Natural killer cell (primary cell): ENCODE data around the gene KLHDC7A. TPM values are rescaled to one million over a fixed set of nuclear protein-coding genes. Genes with fewer than 3 reads are reported as not detected.
A peak's percentile ranks its signal among the peaks of the same experiment; 100 is the strongest.

Experiments used
- ATAC-seq, 3 donors: fragments of 150-1000 bp in 2 of 3; fragments of 200-7000 bp in 1 of 3; cut with Tn5 transposase; 1 replicate in 1 of 3; 2 replicates in 2 of 3; pipeline ENCODE4 v1.10.0; 2021; ENCODE audit warnings: mild to moderate bottlenecking in 2 of 3, moderate library complexity in 2 of 3
- DNase-seq, 2 donors: peaks; one replicate each; pipeline versions ENCODE4 v3.0.0 to v3.0.0-alpha.2; 2013 to 2021; ENCODE audit warnings: mixed read lengths in 1 of 2
- H3K27ac ChIP-seq: one replicate; pipeline ENCODE4 v1.5.1; 2013; ENCODE audit warnings: mild to moderate bottlenecking, low read length
- H3K27me3 ChIP-seq: one replicate; pipeline ENCODE4 v1.6.1; 2013; ENCODE audit warnings: low read length; ENCODE audit not compliant: control insufficient read depth, insufficient read depth
- H3K36me3 ChIP-seq: one replicate; pipeline ENCODE4 v1.6.1; 2013; ENCODE audit warnings: low read length; ENCODE audit not compliant: control insufficient read depth, insufficient read depth
- H3K4me1 ChIP-seq: one replicate; pipeline ENCODE4 v1.6.1; 2013; ENCODE audit warnings: low read length; ENCODE audit not compliant: control insufficient read depth, insufficient read depth
- H3K4me3 ChIP-seq: one replicate; pipeline ENCODE4 v1.5.1; 2013; ENCODE audit warnings: low read length
- H3K9me3 ChIP-seq: one replicate; pipeline ENCODE4 v1.6.1; 2013; ENCODE audit warnings: low read length; ENCODE audit not compliant: control insufficient read depth, insufficient read depth
- H3K27ac Mint-ChIP-seq, 2 donors: one replicate each; pipeline ENCODE4 v1.8.0; 2022; ENCODE audit warnings: mild to moderate bottlenecking in 2 of 2, mixed read lengths in 2 of 2, moderate library complexity in 1 of 2
- H3K27me3 Mint-ChIP-seq, 2 donors: one replicate each; pipeline ENCODE4 v1.8.0; 2022; ENCODE audit warnings: low read depth in 2 of 2, mixed read lengths in 2 of 2
- H3K36me3 Mint-ChIP-seq: one replicate; pipeline ENCODE4 v1.8.0; 2022; ENCODE audit warnings: mixed read lengths
- H3K4me1 Mint-ChIP-seq, 2 donors: one replicate each; pipeline ENCODE4 v1.8.0; 2022; ENCODE audit warnings: mixed read lengths in 2 of 2
- H3K4me3 Mint-ChIP-seq: one replicate; pipeline ENCODE4 v1.8.0; 2022; ENCODE audit warnings: mild to moderate bottlenecking, moderate library complexity, mixed read lengths
- H3K9me3 Mint-ChIP-seq, 2 donors: one replicate each; pipeline ENCODE4 v1.8.0; 2022; ENCODE audit warnings: mixed read lengths in 2 of 2
- WGBS: methylation state at CpG from one replicate; pipeline ENCODE4 v1.1.7; 2013; ENCODE audit warnings: missing lambda C conversion rate; ENCODE audit not compliant: insufficient coverage; 5-methylcytosine and 5-hydroxymethylcytosine counted together
- intact Hi-C: fragments of 100-400 bp; cut with micrococcal nuclease; formaldehyde crosslinking; loops from one replicate; pipeline ENCODE4 v1.14.2; 2022
- total RNA-seq, 4 donors: library from RNA; stranded (reverse); fragments of 120-200 nt in 1 of 4; gene quantifications; one replicate each; pipeline versions ENCODE4 v1.2.3 to v1.2.4, GENCODE V29; 2013 to 2022
- TF ChIP-seq, protein P1 (sequence below): fragments of 200-600 bp; IDR thresholded peaks from one replicate; pipeline ENCODE4 v1.8.0; 2022; ENCODE audit warnings: antibody characterized with exemption

Gene KLHDC7A
- total RNA-seq, 3 donors from 2014 or later (not counting 1 experiment from before 2014, with no cell fraction given) = 0.43 TPM; not detected in 2

- Histone ChIP-seq H3K36me3 (no peaks in the 10 kb centered on the region), H3K27me3 (no peaks in the 10 kb centered on the region), H3K4me1 (no peaks in the 10 kb centered on the region), H3K4me3 (no peak overlapping the region), H3K9me3 (no peaks in the 10 kb centered on the region), H3K27ac (no peak overlapping the region)
- H3K4me1 Mint-ChIP-seq = no peaks in the 10 kb centered on the region
- peaks cover 13 to 23% of the 10 kb centered on the region in 2 donors for H3K27me3 Mint-ChIP-seq
- peak in 1 of 2 donors; percentile 7 for DNase-seq
- no peaks in the 10 kb centered on the region for H3K9me3 Mint-ChIP-seq
- no peak overlapping the region for H3K4me3 Mint-ChIP-seq
- intact Hi-C loops = no loop called here
- no peak overlapping the region for H3K27ac Mint-ChIP-seq
- no peak for ATAC-seq
- TF ChIP-seq, protein P1, sequence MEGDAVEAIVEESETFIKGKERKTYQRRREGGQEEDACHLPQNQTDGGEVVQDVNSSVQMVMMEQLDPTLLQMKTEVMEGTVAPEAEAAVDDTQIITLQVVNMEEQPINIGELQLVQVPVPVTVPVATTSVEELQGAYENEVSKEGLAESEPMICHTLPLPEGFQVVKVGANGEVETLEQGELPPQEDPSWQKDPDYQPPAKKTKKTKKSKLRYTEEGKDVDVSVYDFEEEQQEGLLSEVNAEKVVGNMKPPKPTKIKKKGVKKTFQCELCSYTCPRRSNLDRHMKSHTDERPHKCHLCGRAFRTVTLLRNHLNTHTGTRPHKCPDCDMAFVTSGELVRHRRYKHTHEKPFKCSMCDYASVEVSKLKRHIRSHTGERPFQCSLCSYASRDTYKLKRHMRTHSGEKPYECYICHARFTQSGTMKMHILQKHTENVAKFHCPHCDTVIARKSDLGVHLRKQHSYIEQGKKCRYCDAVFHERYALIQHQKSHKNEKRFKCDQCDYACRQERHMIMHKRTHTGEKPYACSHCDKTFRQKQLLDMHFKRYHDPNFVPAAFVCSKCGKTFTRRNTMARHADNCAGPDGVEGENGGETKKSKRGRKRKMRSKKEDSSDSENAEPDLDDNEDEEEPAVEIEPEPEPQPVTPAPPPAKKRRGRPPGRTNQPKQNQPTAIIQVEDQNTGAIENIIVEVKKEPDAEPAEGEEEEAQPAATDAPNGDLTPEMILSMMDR = no peak
- no peaks in the 10 kb centered on the region for H3K36me3 Mint-ChIP-seq
- 80% methylated on average over 8 of the region's 8 CpGs for WGBS
Observed at GRCh38 chr1:18532390-18533170, 51.9 kb downstream of the KLHDC7A start.

DNA sequence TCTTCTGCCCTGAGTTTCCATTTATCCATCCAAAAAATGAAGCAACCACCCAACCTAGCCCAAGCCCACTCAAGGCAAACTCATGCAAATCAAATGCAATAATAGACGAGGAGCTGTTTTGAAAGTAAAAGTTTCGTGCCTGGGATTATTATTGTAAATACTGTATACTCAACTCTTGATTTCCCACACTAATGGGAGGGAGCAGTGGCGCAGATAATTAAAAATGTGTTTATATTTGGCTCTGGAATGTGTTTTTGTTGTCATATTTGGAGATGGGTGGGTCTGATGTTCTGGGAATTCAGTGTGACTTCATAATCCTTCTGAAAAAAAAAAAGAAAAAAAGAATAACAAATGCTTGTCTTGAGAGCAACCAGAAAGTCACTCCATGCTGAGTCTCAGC, 52.5 kb downstream of the KLHDC7A start:
- no peak for ATAC-seq

DNA sequence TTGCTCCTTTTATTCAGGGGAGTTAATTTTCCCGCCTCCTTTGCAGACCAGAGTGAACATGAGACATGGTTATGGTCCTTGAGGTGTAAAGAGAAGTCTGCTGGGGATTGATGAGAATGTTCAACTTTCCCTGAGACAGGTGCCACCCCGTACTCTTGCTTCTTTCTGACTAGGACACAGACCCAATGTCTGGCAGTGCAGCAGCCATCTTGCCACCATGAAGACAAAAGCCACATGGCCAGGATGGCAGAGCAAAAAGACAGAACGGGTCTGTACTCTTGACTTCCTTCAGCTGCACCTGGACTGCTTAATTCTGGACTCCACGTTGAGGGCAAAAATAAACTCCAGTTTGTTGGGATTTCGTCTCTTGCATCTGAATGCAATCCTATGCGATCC, 54.1 kb downstream of the KLHDC7A start:
- no peak overlapping the region for H3K4me3 Mint-ChIP-seq
- intact Hi-C loops = no loop called here
- 81% methylated on average over 6 of the region's 6 CpGs for WGBS
- TF ChIP-seq, protein P1 = no peak
- H3K9me3 Mint-ChIP-seq = no peaks in the 10 kb centered on the region
- no peak overlapping the region for H3K27ac ChIP-seq
- H3K27me3 Mint-ChIP-seq = peaks cover 17 to 28% of the 10 kb centered on the region in 2 donors
- no peaks in the 10 kb centered on the region for H3K36me3 Mint-ChIP-seq
- no peaks in the 10 kb centered on the region for H3K27me3 ChIP-seq
- ATAC-seq (no peak), DNase-seq (peak in 1 of 2 donors; percentile 4)
- H3K27ac Mint-ChIP-seq = no peak overlapping the region
- no peaks in the 10 kb centered on the region for H3K36me3 ChIP-seq
- H3K9me3 ChIP-seq = no peaks in the 10 kb centered on the region
- H3K4me1 Mint-ChIP-seq = no peaks in the 10 kb centered on the region
- H3K4me3 ChIP-seq = no peak overlapping the region
- no peaks in the 10 kb centered on the region for H3K4me1 ChIP-seq

More for the DNA sequence above, 52.5 kb downstream of the KLHDC7A start:
- H3K36me3 Mint-ChIP-seq = no peaks in the 10 kb centered on the region
- H3K27me3 Mint-ChIP-seq = peaks cover 17 to 28% of the 10 kb centered on the region in 2 donors
- intact Hi-C loops = no loop called here
- H3K4me3 Mint-ChIP-seq = no peak overlapping the region
- H3K9me3 ChIP-seq = no peaks in the 10 kb centered on the region
- H3K36me3 ChIP-seq = no peaks in the 10 kb centered on the region
- H3K4me3 ChIP-seq = no peak overlapping the region
- no peak for DNase-seq
- no peaks in the 10 kb centered on the region for H3K27me3 ChIP-seq
- no peaks in the 10 kb centered on the region for H3K9me3 Mint-ChIP-seq
- 75% methylated on average over 1 of the region's 3 CpGs for WGBS
- TF ChIP-seq, protein P1 = no peak
- H3K27ac ChIP-seq = no peak overlapping the region
- no peaks in the 10 kb centered on the region for H3K4me1 Mint-ChIP-seq
- H3K4me1 ChIP-seq = no peaks in the 10 kb centered on the region
- H3K27ac Mint-ChIP-seq = no peak overlapping the region

Other genes with a start within 250 kb of the KLHDC7A start
- not detected for gene PAX7, start 149.9 kb downstream of the KLHDC7A start, total RNA-seq